Measurements from ENCODE around the gene ATG12. TPM values are rescaled to one million over a fixed set of nuclear protein-coding genes. Genes with fewer than 3 reads are reported as not detected.

The ATG12 gene
- total and polyA plus RNA-seq, 2 of the 8 experiments (the other 6 are each of a cell fraction or from before 2014, with no cell fraction given): 23.8 to 49.3 TPM

DNA sequence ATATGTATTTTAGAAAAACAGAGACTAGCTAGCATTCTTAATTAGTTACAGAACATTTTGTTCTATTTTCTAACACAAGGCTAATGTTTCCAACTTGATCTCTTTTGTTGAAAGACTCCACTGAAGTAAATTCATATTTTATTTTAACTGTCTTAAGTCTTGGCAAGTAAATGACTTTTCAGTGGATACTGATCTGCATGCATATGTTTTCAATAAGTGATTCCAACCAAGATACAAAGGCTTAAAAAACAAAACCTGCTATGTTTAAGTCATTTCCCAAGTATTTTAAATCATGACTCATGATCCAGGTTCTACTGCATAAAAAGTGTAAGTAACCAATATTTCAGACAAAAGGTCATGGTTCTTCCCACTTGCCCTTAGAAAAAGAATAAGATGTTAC is 30.6 kb downstream of the ATG12 start:
- FAIRE-seq (no peak), DNase-seq (ENCODE audit: low read depth in 1 of 2, low spot score in 2 of 2) (no peak)
- H3K9ac ChIP-seq (replicated peaks in 1 of 4; ENCODE audit: extremely low read depth in 1 of 4, low read depth in 3 of 4, low read length in 3 of 4): no peak overlapping the region
- H4K8ac ChIP-seq (ENCODE audit: extremely low read depth, insufficient read depth, low read length): no peak overlapping the region
- H2AK5ac ChIP-seq (ENCODE audit: low read depth, low read length): no peak overlapping the region
- no peak overlapping the region for H2AFZ ChIP-seq (ENCODE audit: low read length)
- peaks cover 0 to 19% (median 11%) of the 10 kb centered on the region in 4 experiments; a peak in 5 of 7 replicates for H3K27me3 ChIP-seq (replicated peaks in 1 of 4; ENCODE audit: control insufficient read depth in 3 of 4, extremely low read depth in 1 of 4, insufficient read depth in 3 of 4, low read length in 3 of 4)
- H4K20me1 ChIP-seq (replicated peaks in 1 of 2; ENCODE audit: control insufficient read depth in 1 of 2, insufficient read depth in 2 of 2, low read length in 2 of 2): peaks cover 0 to 3% of the 10 kb centered on the region in 2 experiments
- H3K4me1 ChIP-seq (replicated peaks in 1 of 4; ENCODE audit: control insufficient read depth in 3 of 4, insufficient read depth in 4 of 4, low read length in 3 of 4): peaks cover 0 to 3% (median 1%) of the 10 kb centered on the region in 4 experiments; a peak in 4 of 7 replicates
- H3K23ac ChIP-seq (ENCODE audit: insufficient read length): no peak overlapping the region
- no peak overlapping the region for H3K14ac ChIP-seq (ENCODE audit: insufficient read length)
- no peak overlapping the region for H2BK15ac ChIP-seq (ENCODE audit: low read length)
- H2BK20ac ChIP-seq (ENCODE audit: low read length): no peak overlapping the region
- peaks cover 0 to 19% (median 1%) of the 10 kb centered on the region in 4 experiments; a peak in 5 of 8 replicates for H3K36me3 ChIP-seq (ENCODE audit: control insufficient read depth in 2 of 4, insufficient read depth in 4 of 4, low read length in 3 of 4)
- CTCF ChIA-PET (ENCODE audit: partially characterized antibody): interaction anchor here (1.5 kb wide), 1 partner anchor 11 kb away, joined by 5 read pairs; no protein-coding TSS in a partner anchor
- H3K79me2 ChIP-seq (ENCODE audit: control insufficient read depth in 1 of 2, insufficient read depth in 2 of 2, low read length in 2 of 2): peaks cover 0 to 3% of the 10 kb centered on the region in 2 experiments; a peak in 1 of 4 replicates
- H2BK12ac ChIP-seq (ENCODE audit: low read depth, low read length): no peak overlapping the region
- no peaks in the 10 kb centered on the region; the same call in 1 of the 2 replicates for H3K79me1 ChIP-seq (ENCODE audit: low read depth, low read length)
- no peak overlapping the region for H3K4me2 ChIP-seq (ENCODE audit: insufficient read depth in 1 of 2, low read depth in 2 of 2, low read length in 2 of 2)
- POLR2A ChIA-PET (ENCODE audit: partially characterized antibody): no interaction called here
- H4K5ac ChIP-seq (ENCODE audit: insufficient read length, low read depth, low read length): no peak overlapping the region
- H2BK120ac ChIP-seq (replicated peaks; ENCODE audit: low read depth, low read length): no peak overlapping the region
- H3K27ac ChIP-seq (ENCODE audit: low read depth, low read length): no peak overlapping the region
- H3K9me3 ChIP-seq (ENCODE audit: insufficient read depth in 2 of 2, low read depth in 1 of 2, low read length in 1 of 2): no peaks in the 10 kb centered on the region
- H3K18ac ChIP-seq (ENCODE audit: extremely low read depth, low read length): no peak overlapping the region
- H2BK5ac ChIP-seq (ENCODE audit: low read depth, low read length): no peak overlapping the region
- TF ChIP-seq FOSL1 (IDR thresholded peaks at IDR 0.05; ENCODE audit: insufficient read depth, low read depth, low read length): no peak
- TF ChIP-seq EGR1 (IDR thresholded peaks at IDR 0.05; ENCODE audit: borderline replicate concordance, low read depth, low read length): no peak
- TF ChIP-seq JUND (IDR thresholded peaks at IDR 0.05; ENCODE audit: low read length): no peak
- TF ChIP-seq SIX5 (IDR thresholded peaks at IDR 0.05; ENCODE audit: low read depth, low read length): no peak
- no peak for TF ChIP-seq ATF2 (IDR thresholded peaks at IDR 0.05; ENCODE audit: low read length)
- no peak for TF ChIP-seq SP4 (IDR thresholded peaks at IDR 0.05; ENCODE audit: low read length)
- TF ChIP-seq JUN (IDR thresholded peaks at IDR 0.05; ENCODE audit: low read depth, low read length): no peak
- TF ChIP-seq SP1 (IDR thresholded peaks at IDR 0.05; ENCODE audit: low read depth, low read length): no peak
- no peak for TF ChIP-seq NRF1 (IDR thresholded peaks at IDR 0.05; ENCODE audit: low read depth, low read length)
- no peak for TF ChIP-seq BCL11A (IDR thresholded peaks at IDR 0.05; ENCODE audit: low read depth in 2 of 2, low read length in 2 of 2)
- no peak overlapping the region for H3K4me3 ChIP-seq (ENCODE audit: extremely low read depth in 1 of 4, insufficient read depth in 2 of 4, low read depth in 3 of 4, low read length in 4 of 4)
- H3K56ac ChIP-seq (replicated peaks; ENCODE audit: insufficient read length, low read depth, low read length): no peak overlapping the region
- H3K4ac ChIP-seq (replicated peaks; ENCODE audit: insufficient read length, low read depth, low read length): no peak overlapping the region
- peaks cover 4% of the 10 kb centered on the region for H3K23me2 ChIP-seq (ENCODE audit: low read depth, low read length)
- H4K91ac ChIP-seq (replicated peaks; ENCODE audit: insufficient read length, low read length): no peak overlapping the region
